ENCODE data around the gene TPK1.
A peak's percentile ranks its signal among the peaks of the same experiment; 100 is the strongest.

TPK1 gene

DNA sequence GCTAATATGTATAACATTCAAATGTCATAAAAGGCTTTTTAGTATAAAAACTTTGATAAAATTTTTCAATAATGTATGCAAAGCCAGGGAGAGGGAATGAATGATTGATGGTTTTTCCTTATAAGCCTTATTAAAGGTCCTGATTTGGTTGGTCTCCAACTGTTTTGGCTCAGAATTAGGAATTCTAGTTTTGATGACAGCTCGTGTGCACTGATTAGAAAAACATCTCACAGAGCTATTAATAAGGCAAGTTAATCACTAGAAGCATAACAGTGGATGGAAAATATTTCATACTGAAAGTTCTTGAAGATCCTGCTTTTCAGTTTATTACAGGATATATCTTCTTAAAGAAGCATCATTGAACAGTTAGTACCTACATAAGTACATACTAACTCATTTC, 317.5 kb downstream of the TPK1 start:
- DNase-seq = no peak

DNA sequence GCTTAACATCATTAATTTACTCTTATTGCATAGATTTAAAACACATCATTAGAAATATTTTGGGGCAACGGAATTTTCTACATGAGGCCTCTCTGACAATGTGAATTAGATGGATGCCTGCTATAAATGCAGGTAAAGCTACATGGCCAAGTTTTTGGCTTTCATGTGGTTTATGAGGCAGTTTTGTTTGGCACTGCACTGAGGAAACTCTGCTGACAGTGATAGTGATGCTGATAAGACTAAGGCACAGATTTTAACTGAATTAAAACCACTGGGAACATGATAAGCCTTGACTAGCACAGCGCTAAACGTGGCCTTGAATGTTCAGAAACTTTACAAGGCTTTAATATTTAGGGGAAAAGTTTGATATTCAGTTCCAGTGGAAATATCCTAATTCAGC, 318.1 kb downstream of the TPK1 start:
- DNase-seq = no peak

DNA sequence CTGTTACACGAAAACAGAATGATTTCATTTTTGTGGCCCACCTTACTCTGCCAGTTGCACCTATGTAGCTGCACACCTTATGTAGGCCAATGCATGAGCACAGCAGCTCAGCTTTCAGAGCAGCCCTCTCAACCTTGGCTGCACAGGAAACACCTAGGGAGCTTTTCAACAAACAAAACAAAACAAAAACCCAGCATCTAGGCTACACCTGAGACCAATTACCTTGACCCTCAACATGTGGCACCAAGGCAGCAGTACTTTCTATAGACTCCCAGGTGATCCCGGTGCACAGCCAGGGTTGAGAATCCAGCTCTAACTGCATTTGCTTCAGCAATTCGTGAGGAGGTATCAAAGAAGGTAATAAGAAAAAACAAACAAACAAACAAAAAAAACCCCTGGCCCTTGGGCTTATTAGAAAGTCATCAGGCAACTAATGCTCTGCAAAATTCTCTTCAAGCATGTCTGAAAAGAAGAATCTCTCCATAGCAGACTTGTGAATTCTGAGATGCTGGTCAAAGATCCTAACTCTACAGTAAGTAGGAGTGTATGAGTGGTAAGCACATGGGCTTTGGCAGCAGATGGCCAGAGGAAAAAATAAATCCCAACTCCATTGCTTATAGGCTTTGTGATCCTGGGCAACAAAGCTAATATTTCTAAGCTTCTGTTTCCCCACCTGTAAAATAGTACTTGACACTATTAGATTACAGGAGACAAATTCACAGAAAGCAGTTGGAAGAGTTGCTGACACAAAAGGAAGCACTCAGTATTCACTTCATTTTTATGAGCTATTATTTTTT, 318.9 kb downstream of the TPK1 start:
- DNase-seq = no peak

DNA sequence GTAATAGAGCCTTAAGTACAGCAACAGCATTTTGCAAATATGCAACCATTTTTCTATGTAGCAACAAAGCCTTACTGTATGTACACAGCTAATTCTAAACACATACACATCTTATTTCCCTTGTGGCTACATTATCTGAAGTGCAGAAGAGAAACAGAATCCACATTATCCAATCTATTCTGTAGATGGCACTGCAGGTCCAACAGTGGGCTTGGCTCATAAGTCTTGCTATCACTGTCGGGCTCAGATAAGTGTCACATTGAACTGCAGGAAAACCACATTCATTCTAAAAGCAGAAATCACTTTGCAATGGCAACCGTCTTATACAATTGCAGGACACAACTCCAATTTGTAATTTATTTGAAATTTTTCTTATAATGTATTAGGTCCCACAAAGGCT, 322.5 kb downstream of the TPK1 start:
- peak; percentile 19 for DNase-seq

DNA sequence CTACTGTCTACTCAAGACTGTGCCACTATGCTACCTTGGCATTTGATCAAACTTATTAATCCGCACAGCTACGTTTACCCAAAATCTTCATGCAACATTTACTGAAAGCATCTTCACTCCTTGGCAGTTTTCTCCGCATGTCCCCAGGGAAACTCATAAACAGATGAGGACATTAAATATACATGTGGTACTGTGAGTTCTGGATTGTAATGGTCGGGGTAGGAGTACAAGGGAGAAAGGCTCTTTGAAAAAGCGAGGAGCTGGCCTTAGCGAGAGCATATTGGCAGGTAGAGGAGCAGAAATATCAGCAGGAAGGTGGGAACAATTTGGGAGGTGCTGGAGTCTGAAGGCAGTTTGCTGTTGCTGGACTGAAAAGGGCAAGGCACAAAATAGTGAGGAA, 325.2 kb downstream of the TPK1 start:
- no peak for DNase-seq

DNA sequence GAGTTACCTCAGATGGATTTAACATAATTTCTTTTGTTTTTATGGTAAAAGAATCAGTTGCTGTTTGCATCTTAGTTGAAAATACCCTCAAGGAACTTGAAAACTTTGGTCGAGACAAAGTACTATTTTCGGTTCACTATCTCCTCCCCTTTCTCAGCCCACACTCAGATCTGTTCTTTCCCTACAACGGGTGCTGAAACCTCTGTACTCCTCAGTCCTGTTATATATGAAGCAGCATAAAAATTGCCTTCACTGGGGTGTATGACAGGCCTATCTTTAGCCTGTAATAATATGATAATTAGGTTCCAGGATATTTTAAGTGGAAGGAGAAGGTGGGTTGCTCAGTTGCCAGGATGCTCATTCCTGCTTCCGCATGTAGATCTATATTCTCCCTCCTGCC, 327.2 kb downstream of the TPK1 start:
- DNase-seq = no peak

DNA sequence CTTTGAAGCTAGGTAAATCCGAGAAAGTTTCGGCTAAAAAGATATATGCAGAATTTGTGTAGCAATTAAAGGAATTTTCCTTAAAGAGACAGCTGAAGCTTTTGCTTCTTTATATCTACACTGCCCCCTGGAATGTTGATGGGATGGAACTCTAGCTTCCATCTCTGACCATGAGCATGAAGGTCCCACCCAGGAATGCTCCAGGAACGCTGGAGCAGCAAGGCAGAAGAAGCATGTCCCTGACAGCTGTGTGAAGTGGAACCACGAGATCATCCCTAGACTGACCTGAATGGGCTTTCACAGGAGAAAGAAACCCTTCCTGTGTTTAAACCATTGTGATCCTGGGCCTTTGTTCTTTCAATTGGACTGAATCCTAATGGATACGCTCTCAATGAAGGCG, 332.6 kb downstream of the TPK1 start:
- DNase-seq = no peak

DNA sequence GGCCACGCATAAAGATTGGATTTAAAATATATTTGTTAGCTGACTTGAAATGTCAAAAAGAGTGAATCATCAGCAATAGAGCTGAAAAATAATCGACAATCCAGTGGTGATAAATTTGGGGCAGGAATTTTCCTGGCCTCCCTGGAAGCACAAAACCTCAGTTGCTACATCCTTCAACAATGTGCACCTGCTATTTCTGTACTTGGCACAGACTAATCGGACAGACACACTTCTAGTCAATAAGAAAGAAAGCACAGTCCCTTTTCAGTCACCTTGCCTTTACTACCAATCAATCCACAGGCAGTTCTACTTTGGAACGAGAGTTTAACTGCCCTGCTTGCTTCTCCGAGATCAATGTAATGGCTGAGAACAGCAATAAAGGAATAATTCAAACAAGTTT, 335.6 kb downstream of the TPK1 start:
- no peak for DNase-seq

DNA sequence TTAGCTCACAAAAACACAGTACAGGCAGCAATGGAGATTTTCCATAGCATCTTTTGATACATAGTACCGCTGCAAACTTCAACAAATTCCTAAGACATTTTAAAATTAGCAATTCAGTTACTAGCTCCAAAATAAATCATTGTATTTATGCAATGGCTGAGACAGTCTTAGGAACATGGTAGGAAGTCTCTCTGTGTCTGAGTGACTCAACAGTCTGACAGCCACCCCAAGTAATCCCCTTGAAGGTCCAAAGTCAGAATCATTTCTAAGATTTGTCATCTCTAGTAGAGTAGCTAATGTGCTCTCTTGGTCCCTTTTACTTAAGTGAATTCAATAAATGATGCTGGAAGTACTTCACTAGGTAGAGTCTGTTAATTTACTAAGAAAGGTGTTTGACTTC, 338.6 kb downstream of the TPK1 start:
- no peak for DNase-seq

DNA sequence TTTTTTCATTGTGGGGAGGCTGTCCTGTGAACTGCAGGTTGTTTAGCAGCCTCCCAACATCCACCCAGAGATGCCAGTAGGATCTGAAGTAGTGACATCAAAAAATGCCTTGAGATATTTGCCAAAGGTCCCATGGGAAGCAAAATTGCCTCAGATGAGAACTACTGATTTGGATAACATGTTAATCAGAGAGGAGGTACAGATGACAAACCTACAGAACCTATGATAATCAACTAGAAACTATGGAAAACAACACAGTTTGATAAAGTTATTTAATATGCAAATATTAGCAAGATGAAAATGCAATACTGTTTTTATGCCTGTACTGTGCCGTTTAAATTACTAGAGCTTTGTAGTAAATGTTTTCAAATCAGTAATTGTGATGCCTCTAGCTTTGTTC, 341.5 kb downstream of the TPK1 start:
- no peak for DNase-seq

DNA sequence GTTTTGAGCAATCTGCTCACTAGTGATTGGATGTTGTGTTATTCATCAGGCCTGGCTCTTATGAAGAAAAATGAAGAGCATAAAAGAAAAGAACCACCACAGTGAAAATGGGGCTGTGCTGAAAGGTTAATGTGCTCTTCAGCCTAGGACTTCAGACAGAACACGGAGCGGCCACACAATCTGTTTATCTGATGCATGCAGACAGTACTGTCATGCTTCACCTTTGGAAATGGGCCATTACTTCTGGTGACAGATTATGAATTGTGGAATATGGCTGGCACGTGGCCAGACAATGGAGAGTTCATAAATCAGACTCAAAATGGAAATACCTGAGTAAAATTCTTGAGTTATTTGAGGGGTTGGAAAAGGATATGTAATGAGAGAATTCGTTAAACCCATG, 346.3 kb downstream of the TPK1 start:
- DNase-seq = no peak

DNA sequence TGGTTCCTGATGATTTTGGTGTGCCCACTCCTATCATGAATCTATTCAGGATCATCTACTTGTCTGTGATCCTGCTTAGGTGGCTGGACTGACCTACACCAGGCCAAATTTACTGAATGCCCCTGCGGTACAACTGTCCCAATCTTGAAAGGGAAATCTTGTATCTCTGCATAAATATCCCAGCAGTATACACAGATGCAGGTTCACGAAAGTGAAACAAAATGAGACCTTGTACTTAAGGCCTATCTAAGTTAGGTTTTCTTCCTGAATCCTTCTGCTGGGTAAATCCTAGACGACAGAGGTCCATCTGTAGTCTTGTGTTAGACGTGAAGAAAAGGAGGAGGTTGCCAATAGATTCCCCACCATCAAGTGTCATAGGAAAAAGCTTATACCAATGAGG, 346.9 kb downstream of the TPK1 start:
- no peak for DNase-seq

DNA sequence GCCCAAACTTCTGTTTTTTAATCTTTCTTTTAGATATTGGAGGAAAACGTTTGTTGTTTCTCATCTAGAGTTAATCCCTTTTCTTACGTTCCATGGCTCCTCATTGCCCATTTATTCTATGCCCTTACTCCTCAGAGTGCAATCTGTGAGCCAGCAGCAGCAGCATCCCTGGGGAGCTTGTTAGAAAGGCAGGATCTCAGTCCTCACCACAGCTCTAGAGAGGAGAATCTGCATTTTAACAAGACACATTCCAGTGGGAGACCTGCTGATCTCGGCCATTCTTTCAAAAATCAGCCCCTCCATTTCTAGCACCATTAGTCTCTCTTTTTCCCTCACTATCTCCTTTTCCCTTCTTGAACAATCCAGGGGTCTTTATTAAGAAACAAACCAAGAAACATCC, 348.0 kb downstream of the TPK1 start:
- DNase-seq = no peak

DNA sequence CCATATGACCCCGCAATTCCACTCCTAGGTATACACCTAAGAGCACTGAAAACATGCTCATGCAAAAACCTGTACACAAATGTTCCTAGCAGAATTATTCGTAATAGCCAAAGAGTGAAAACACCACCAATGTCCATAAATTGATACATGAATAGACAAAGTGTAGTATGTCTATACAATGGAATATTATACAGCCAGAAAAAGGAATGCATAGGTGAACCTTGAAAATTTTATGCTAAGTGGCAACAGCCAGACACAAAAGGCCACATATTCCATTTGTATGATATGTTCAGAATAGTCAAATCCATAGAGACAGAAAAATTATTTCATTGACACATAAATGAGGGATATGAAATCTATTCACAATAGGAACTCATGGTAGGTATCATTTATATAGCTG, 351.4 kb downstream of the TPK1 start:
- DNase-seq = no peak

DNA sequence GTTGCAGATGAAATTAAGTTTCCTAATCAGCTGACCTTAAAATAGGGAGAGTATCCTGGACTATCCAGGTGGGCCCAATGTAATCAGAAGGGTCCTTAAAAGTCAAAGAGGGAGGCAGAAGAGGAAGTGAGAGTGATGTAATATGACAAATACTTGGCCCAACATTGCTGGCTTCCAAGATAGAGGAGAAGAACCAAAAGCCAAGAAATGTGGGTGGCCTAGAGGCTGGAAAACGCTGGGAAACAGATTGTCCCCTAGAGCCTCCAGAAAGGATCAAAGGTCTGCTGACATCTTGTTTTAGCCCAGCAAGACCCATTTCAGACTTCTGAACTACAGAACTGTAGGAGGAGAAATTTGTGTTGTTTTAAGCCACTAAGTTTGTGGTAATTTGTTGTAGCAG, 352.7 kb downstream of the TPK1 start:
- no peak for DNase-seq

DNA sequence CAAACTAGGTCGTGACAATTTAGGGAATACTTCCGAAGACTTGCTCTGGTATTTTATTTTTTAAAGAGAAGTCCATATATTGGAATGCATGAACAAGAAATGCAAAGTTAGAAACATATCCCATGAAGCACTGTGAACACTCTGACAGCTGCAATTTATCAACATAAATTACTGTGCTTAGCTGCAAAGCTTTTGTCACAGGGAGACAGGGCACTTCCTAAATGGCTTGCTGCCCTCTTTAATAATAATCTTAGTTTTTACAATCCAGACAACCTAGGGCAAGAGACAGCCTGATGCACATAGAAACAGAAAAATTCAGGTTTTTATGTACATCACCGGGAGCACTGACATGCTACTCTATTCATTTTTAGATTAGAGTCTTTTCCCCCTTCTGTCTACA, 354.0 kb downstream of the TPK1 start:
- no peak for DNase-seq

DNA sequence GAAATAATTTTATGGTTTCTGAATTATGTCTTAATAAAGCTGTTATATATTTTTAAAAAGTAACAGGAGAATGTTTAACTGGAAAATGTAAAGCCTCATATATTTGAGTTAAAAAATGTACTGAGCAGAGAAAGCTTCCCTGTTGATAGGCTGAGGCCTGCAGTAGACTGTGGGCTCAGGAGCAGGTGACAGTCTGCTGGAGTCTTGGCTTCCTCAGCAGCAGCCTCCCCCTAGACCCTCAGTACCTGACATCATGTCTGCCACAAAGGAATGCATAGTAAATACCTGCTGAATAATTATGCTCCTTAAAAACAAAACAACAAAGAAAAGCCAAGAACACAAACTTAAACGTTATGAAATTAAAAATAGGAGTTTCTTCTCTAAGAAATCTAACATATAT, 358.5 kb downstream of the TPK1 start:
- no peak for DNase-seq

DNA sequence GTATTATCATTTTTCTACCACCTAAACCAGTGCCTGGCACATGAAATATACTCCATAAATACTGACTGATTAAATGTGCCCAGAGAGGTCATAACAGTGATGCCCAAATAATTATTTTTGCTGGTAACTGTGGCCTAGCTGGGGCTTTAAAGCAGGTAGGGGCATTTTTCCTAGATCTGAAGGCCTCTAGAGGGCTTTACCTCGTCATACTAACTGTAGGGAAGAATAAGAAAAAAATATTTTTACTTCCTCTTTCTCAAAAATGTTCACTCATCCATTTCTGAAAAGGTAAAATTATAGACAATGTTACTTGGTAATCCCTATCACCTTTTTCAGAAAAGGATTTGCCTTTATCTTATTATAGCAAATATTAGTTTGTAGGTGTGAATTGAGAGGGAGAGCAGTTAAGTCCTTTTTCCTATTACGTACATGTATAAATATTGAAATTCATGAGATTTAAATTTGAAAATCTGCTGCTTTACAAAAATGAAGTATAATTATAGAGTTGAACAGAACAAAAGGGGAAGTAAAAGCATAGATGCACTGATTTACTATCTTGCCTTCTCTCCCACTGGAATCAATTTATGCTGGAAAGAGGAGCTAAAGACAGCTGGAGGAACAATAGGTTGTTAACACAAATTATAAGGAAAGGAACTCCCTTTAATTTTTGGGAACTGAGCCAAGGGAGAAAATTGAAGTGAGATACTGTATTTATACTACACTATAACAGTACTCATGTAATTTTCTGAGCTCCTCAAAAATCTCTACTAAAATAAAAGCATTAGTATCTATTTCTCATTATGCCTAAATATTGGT, 360.8 kb downstream of the TPK1 start:
- no peak for DNase-seq

DNA sequence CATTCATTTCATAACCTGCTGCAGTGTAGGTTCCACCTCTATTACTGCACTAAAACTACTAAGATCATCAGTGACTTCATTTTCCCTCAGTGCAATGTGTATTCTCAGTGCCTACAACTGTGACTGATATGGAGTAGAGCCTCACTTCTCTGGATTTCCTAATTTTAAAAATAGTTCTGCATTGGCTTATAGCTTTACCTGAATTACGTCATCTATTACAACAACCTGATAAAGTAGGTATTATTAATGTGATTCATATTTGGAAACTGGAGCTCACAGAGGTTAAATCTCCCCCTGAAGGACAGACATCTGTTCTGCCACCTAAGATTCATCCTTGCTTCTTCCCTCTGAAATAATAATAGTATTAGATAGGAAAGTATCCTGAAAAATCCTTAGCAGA, 361.5 kb downstream of the TPK1 start:
- DNase-seq = no peak

DNA sequence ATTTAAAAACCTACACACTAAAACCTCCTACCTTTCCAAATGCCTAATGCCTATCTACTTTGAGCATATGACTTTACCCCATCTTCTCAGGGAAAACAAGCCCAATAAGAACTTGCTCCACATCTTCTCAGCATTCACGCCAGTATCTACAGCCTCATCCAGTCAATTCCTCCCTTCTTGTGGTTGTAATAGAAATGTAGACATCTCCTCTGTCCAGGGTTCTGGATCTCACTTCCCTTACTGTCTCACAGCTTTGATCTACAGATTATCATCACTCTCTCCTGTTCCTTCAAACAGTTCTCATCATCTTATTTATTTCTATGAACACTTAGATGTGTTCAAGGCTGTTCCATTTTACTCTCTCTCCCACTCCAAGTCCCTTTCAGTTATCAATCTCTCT, 361.9 kb downstream of the TPK1 start:
- no peak for DNase-seq

DNA sequence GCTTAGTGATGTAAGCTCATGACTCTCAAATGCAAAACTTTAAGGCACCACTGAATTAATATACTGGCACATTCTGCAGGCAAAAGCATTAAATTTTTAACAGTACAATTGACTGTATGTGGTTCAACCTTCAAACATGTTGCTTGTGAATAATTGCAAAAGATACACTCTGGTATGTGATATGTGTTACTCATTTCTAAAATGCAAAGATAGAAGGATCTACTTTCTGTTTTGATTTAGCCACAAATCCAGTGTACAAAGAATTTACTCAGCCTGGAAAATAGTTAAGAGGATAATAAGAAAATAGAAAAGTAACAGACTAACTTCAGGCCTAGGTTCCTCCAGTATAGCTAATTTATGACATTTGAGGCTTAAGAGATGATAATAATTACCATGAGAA, 365.8 kb downstream of the TPK1 start:
- DNase-seq = no peak

DNA sequence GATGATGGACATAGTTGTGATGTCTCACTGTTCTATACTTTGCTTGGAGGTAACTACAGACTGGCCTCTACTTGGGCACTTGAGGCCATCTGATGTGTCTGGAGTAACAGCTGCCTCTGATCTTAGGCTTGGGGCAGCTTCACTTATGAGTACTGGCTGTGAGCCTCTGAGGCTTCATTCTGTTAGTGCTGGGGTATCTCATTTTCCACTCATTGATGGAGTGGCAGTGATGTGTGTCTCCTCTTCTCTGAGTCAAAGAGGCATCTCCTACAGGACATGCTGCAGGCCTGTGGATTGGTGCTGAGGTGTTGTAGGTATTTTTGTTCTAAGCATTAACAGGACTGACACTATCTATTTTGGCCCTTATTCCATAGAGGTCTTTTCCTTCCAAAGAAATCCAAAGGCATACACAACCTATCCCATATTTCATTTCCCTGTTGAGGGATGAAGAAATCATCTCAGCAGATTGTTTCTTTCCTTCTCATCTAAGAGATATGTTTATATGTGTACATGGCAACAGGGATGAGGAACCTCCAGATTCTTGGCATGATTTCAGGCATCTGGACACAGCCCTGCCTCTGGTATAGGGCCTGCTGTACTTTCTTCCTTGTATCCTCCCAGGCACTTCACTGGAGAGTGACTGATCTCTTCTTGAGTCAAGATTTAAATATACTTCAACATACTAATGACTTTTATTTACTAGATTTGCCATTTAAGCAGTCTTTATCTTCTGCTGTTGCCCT, 366.7 kb downstream of the TPK1 start:
- DNase-seq = peak; percentile 65

DNA sequence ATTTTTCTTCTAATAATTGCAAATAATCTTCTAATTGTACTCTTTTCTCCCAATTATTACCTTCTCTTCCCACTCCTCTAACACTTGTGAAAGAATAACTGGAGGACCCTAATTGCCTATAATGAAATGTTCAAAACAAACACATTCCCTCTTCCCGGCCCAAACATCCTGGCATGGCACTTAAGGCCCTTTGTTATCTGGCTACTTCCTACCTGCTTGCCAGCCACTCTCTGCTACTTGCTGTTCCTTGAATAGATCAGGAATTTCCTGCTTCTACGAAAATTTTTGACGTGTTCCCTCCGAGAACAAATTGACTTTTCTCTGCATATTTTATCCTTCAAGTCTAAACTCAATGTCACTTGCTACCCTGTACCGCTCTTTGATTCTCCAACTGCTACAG, 376.2 kb downstream of the TPK1 start:
- no peak for DNase-seq

DNA sequence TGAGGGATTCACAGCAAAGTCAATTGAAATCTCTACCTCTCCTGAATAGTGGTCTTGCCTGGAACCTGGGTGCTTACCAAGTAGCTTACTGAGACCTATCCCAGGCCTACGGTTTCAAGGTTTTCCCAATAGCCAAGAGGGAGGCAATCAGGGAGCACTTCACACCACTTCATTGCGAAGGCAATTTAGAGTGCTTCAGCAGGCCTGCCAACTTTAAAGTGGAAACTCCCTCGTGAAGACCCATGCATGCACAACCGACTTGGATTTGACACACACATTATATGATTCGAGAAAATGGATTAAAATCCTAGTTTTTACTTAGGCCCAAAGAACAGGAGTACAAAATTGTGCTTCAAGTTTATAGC, 380.8 kb downstream of the TPK1 start:
- no peak for DNase-seq
